SK-N-SH (cell line): Measurements from ENCODE around the gene DUOXA2. TPM values are rescaled to one million over a fixed set of nuclear protein-coding genes. Genes with fewer than 3 reads are reported as not detected.

Source experiments
- CTCF ChIA-PET: fragments of 300-600, 350-600 bp; formaldehyde crosslinking; extraction: SDS; loops from one replicate; lab custom pipeline; 2021; lab: Yijun Ruan, JAX
- POLR2A ChIA-PET: fragments of 350-600 bp; sonication (Branson Sonifier 250); formaldehyde crosslinking; extraction: SDS; loops from one replicate; lab custom pipeline; 2020; ENCODE audit warnings: antibody characterized with exemption, inconsistent platforms; lab: Yijun Ruan, JAX
- DNase-seq: peaks from one replicate; pipeline ENCODE4 v3.0.0; 2012
- H2AFZ ChIP-seq: fragments of 200-600 bp; sonication (generic); 2 replicates; pipeline ENCODE4 v1.8.1; 2016; ENCODE audit warnings: antibody characterized with exemption, mild to moderate bottlenecking, low read depth
- H3F3A ChIP-seq: fragments of 200-600 bp; sonication (generic); replicated peaks from 2 replicates; pipeline ENCODE3; 2016; ENCODE audit warnings: antibody characterized with exemption, mild to moderate bottlenecking; ENCODE audit not compliant: insufficient read depth
- H3K27ac ChIP-seq, 2 experiments: fragments of 200-500 bp in 1 of 2; fragments of 200-600 bp in 1 of 2; sonication (Bioruptor generic) in 1 of 2; sonication (generic), shearing (Covaris generic) in 1 of 2; 2 replicates each; pipeline versions ENCODE4 v1.5.1 to v1.6.1; 2014 to 2016; ENCODE audit warnings: low read depth in 2 of 2, inconsistent platforms in 1 of 2, low read length in 1 of 2, mild to moderate bottlenecking in 1 of 2, mixed read lengths in 1 of 2
- H3K27me3 ChIP-seq: fragments of 200-600 bp; sonication (generic), shearing (Covaris generic); 2 replicates; pipeline ENCODE4 v1.6.1; 2016; ENCODE audit warnings: mixed run types; ENCODE audit not compliant: insufficient read depth
- H3K36me3 ChIP-seq, 2 experiments: fragments of 200-500 bp in 1 of 2; fragments of 200-600 bp in 1 of 2; sonication (Bioruptor generic) in 1 of 2; sonication (generic) in 1 of 2; replicated peaks in 1 of 2; 2 replicates each; pipeline versions ENCODE3 to v1.5.1; 2014 to 2016; ENCODE audit warnings: low read length in 1 of 2, mild to moderate bottlenecking in 1 of 2; ENCODE audit not compliant: insufficient read depth in 2 of 2, control insufficient read depth in 1 of 2
- H3K4me1 ChIP-seq, 2 experiments: fragments of 200-500 bp in 1 of 2; fragments of 200-600 bp in 1 of 2; sonication (Bioruptor generic) in 1 of 2; sonication (generic), shearing (Covaris generic) in 1 of 2; 2 replicates each; pipeline versions ENCODE4 v1.5.1 to v1.6.1; 2014 to 2016; ENCODE audit warnings: low read depth in 1 of 2, low read length in 1 of 2, mixed run types in 1 of 2; ENCODE audit not compliant: insufficient read depth in 2 of 2, control insufficient read depth in 1 of 2
- H3K4me2 ChIP-seq: fragments of 200-600 bp; sonication (generic), shearing (Covaris generic); 2 replicates; pipeline ENCODE4 v1.6.1; 2017; ENCODE audit warnings: mixed run types
- H3K4me3 ChIP-seq, 2 experiments: fragments of 200-500 bp in 1 of 2; fragments of 200-600 bp in 1 of 2; sonication (Bioruptor generic) in 1 of 2; sonication (generic), shearing (Covaris generic) in 1 of 2; 2 replicates each; pipeline versions ENCODE4 v1.5.1 to v1.8.1; 2014 to 2016; ENCODE audit warnings: low read depth in 2 of 2, inconsistent platforms in 1 of 2, low read length in 1 of 2, mild to moderate bottlenecking in 1 of 2, mixed read lengths in 1 of 2, moderate library complexity in 1 of 2
- H3K79me2 ChIP-seq: fragments of 200-600 bp; sonication (generic); 2 replicates; pipeline ENCODE4 v1.8.1; 2017; ENCODE audit warnings: mild to moderate bottlenecking; ENCODE audit not compliant: insufficient read depth
- H3K9ac ChIP-seq: fragments of 200-600 bp; sonication (generic); 2 replicates; pipeline ENCODE4 v1.6.1; 2017; ENCODE audit warnings: mixed run types
- H3K9me2 ChIP-seq: fragments of 200-600 bp; sonication (generic); 2 replicates; pipeline ENCODE4 v1.6.1; 2017; ENCODE audit warnings: mixed run types
- H3K9me3 ChIP-seq: fragments of 200-600 bp; sonication (generic); 2 replicates; pipeline ENCODE4 v1.6.1; 2017; ENCODE audit warnings: mixed run types, mild to moderate bottlenecking, moderate library complexity
- H4K20me1 ChIP-seq: fragments of 200-600 bp; sonication (generic); 2 replicates; pipeline ENCODE4 v1.6.1; 2017; ENCODE audit warnings: mild to moderate bottlenecking, mixed run types; ENCODE audit not compliant: insufficient read depth
- ELF1 ChIP-seq: IDR thresholded peaks from 2 replicates; pipeline ENCODE4 v1.4.0; 2012
- EZH2phosphoT487 ChIP-seq: fragments of 200-600 bp; sonication (generic); IDR thresholded peaks from 2 replicates; pipeline ENCODE4 v1.6.1; 2017; ENCODE audit warnings: low read depth, mixed run types, mild to moderate bottlenecking, antibody characterized with exemption, moderate library complexity, borderline replicate concordance
- FOXJ3 ChIP-seq: sonication (generic); formaldehyde crosslinking; IDR thresholded peaks from 2 replicates; pipeline ENCODE4 v1.5.1; 2020; ENCODE audit warnings: mild to moderate bottlenecking, missing genetic modification reagents
- FOXM1 ChIP-seq: IDR thresholded peaks from 2 replicates; pipeline ENCODE4 v1.4.0; 2012; ENCODE audit warnings: low read depth, mild to moderate bottlenecking
- GABPA ChIP-seq: IDR thresholded peaks from 2 replicates; pipeline ENCODE4 v1.4.0; 2012; ENCODE audit warnings: low read depth, mild to moderate bottlenecking
- MAX ChIP-seq: IDR thresholded peaks from 2 replicates; pipeline ENCODE4 v1.4.0; 2012; ENCODE audit warnings: low read depth
- MXI1 ChIP-seq: IDR thresholded peaks from 2 replicates; pipeline ENCODE4 v1.6.1; 2012; ENCODE audit warnings: mild to moderate bottlenecking, low read depth, low read length, improper control_type of control experiment
- NRF1 ChIP-seq: IDR thresholded peaks from 2 replicates; pipeline ENCODE4 v1.6.1; 2012; ENCODE audit warnings: low read depth, mild to moderate bottlenecking, low read length
- PBX3 ChIP-seq: IDR thresholded peaks from 2 replicates; pipeline ENCODE4; 2012
- POLR2AphosphoS5 ChIP-seq: IDR thresholded peaks from 2 replicates; pipeline ENCODE4 v1.6.1; 2012; ENCODE audit warnings: low read depth, low read length
- RFX5 ChIP-seq: IDR thresholded peaks from 2 replicates; pipeline ENCODE4 v1.6.1; 2012; ENCODE audit warnings: mild to moderate bottlenecking, improper control_type of control experiment, low read length
- SIN3A ChIP-seq: IDR thresholded peaks from 2 replicates; pipeline ENCODE4 v1.6.1; 2012; ENCODE audit warnings: low read depth, mild to moderate bottlenecking, low read length, moderate library complexity, borderline replicate concordance
- SMC3 ChIP-seq: IDR thresholded peaks from 2 replicates; pipeline ENCODE4 v1.6.1; 2012; ENCODE audit warnings: low read depth, low read length, improper control_type of control experiment
- TAF1 ChIP-seq: IDR thresholded peaks from 2 replicates; pipeline ENCODE4 v1.6.1; 2012; ENCODE audit warnings: low read depth, mild to moderate bottlenecking, low read length, moderate library complexity, borderline replicate concordance
- USF2 ChIP-seq: fragments of 150-350 bp; IDR thresholded peaks from 2 replicates; pipeline ENCODE4 v1.6.1; 2017; ENCODE audit warnings: antibody characterized with exemption, low read length, low read depth, borderline replicate concordance
- WGBS: methylation state at CpG from one replicate; pipeline ENCODE4 v1.1.6; 2017; ENCODE audit warnings: low lambda C conversion rate; 5-methylcytosine and 5-hydroxymethylcytosine counted together
- polyA plus RNA-seq, 3 experiments: library from polyadenylated mRNA; depleted of rRNA; stranded (reverse); fragments of >200 nt; gene quantifications; 2 replicates each; pipeline ENCODE4 v1.2.3, GENCODE V29; 2012
- TF ChIP-seq, protein P1 (sequence below): IDR thresholded peaks from 2 replicates; pipeline ENCODE4 v1.4.0; 2012; ENCODE audit warnings: low read depth, borderline replicate concordance
- TF ChIP-seq, protein P2 (sequence below): IDR thresholded peaks from 2 replicates; pipeline ENCODE4 v1.6.1; 2012; ENCODE audit warnings: mild to moderate bottlenecking, low read depth, low read length, moderate library complexity
- TF ChIP-seq, protein P3 (sequence below): IDR thresholded peaks from 2 replicates; pipeline ENCODE4 v1.4.0; 2012; ENCODE audit warnings: low read depth, borderline replicate concordance

The DUOXA2 gene
- polyA plus RNA-seq, 1 of the 3 experiments (the other 2 are of a cell fraction) = not detected

DNA sequence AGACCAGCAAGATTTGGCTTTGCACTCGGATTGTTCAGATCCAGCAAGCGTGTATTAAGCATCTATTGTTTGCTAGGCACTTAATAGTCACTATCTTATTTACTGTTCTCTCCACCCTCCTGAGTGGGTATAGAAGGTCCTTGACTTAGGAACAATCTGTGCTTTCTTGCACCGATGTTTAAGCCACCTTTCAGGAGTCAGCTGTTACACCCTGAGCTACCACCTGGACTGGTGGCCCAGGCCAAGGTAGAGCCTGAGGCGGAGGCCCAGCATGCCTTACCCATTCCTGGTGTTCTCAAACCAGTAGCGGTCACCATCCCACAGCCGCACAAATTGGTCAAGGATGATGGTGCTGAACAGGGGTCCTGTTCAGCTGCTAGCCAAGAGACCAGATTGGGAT lies 25.6 kb downstream of the DUOXA2 start:
- Histone ChIP-seq H3K4me2 (no peak overlapping the region), H2AFZ (no peak overlapping the region), H3K4me1 (peaks cover 0 to 10% of the 10 kb centered on the region in 2 experiments; a peak in 1 of 4 replicates), H3K4me3 (no peak overlapping the region), H3K27ac (no peak overlapping the region), H3K9me2 (no peaks in the 10 kb centered on the region), H3F3A (no peaks in the 10 kb centered on the region), H3K36me3 (no peaks in the 10 kb centered on the region)
- CTCF ChIA-PET = interaction anchor here (1.7 kb wide), 1 partner anchor 22 kb away, joined by 8 read pairs; no protein-coding TSS in a partner anchor
- TF ChIP-seq USF2 = no peak
- TF ChIP-seq RFX5 = no peak
- TF ChIP-seq TAF1 = no peak
- TF ChIP-seq PBX3 = no peak
- TF ChIP-seq POLR2AphosphoS5 = no peak
- no peak for TF ChIP-seq NRF1
- no peak for TF ChIP-seq ELF1
- TF ChIP-seq SMC3 = no peak
- TF ChIP-seq MXI1 = no peak
- no peak for TF ChIP-seq FOXM1
- no peak for TF ChIP-seq FOXJ3 (CRISPR knock-in tag)
- TF ChIP-seq, all 33 proteins: peak for 0
- Histone ChIP-seq H3K79me2 (no peaks in the 10 kb centered on the region), H3K27me3 (no peaks in the 10 kb centered on the region), H4K20me1 (no peaks in the 10 kb centered on the region), H3K9me3 (no peaks in the 10 kb centered on the region), H3K9ac (no peak overlapping the region)
- POLR2A ChIA-PET = interaction anchor here (1.1 to 1.6 kb wide), 2 partner anchors 10 to 262 kb away, joined by 3 to 6 read pairs; a partner anchor contains a TSS
- WGBS = 83% methylated on average over 6 of the region's 6 CpGs
- no peak for DNase-seq

DNA sequence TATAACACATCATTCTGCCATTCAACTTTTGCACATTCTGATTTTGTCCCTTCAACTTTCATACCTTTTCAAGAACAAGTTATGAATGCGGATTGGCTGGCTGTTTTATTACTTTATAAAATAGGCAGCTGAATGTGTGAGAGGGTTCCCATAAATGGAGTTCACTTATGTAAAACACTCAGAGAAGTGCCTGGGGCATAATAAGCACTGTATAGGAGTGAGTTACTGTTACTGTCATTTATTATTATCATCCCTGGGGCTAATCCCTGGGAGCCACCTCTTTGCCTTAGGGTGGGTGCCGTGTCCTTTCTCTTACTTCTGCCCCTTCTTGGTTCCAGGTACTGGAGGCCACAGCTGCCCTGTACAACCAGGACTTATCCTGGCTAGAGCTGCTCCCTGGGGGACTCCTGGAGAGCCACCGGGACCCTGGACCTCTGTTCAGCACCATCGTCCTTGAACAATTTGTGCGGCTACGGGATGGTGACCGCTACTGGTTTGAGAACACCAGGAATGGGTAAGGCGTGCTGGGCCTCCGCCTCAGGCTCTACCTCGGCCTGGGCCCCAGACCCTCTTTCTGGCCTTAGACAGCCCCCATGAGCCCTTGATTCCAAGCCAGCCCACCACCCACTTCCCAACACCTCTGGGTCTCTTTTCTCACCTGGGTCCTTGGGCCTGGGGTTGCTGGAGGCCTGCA lies 26.6 kb downstream of the DUOXA2 start:
- ChIA-PET POLR2A (no interaction called here), CTCF (interaction anchor here (1.1 to 3.2 kb wide), 4 partner anchors 22 to 317 kb away, joined by 3 to 14 read pairs (median 6); no protein-coding TSS in a partner anchor)
- no peaks in the 10 kb centered on the region for H4K20me1 ChIP-seq
- no peak overlapping the region for H3K4me3 ChIP-seq
- no peaks in the 10 kb centered on the region for H3K9me3 ChIP-seq
- no peaks in the 10 kb centered on the region for H3K9me2 ChIP-seq
- no peak overlapping the region for H3K4me2 ChIP-seq
- WGBS = 84% methylated on average over 10 of the region's 10 CpGs
- H3K27ac ChIP-seq = no peak overlapping the region
- no peak for DNase-seq
- no peaks in the 10 kb centered on the region for H3F3A ChIP-seq
- no peak overlapping the region for H2AFZ ChIP-seq
- H3K27me3 ChIP-seq = no peaks in the 10 kb centered on the region
- H3K79me2 ChIP-seq = no peaks in the 10 kb centered on the region
- no peak overlapping the region for H3K9ac ChIP-seq
- no peaks in the 10 kb centered on the region for H3K36me3 ChIP-seq
- H3K4me1 ChIP-seq = peaks cover 0 to 10% of the 10 kb centered on the region in 2 experiments; a peak in 1 of 4 replicates
- TF ChIP-seq FOXJ3 (CRISPR knock-in tag) = no peak
- no peak for TF ChIP-seq SMC3
- TF ChIP-seq, protein P1, sequence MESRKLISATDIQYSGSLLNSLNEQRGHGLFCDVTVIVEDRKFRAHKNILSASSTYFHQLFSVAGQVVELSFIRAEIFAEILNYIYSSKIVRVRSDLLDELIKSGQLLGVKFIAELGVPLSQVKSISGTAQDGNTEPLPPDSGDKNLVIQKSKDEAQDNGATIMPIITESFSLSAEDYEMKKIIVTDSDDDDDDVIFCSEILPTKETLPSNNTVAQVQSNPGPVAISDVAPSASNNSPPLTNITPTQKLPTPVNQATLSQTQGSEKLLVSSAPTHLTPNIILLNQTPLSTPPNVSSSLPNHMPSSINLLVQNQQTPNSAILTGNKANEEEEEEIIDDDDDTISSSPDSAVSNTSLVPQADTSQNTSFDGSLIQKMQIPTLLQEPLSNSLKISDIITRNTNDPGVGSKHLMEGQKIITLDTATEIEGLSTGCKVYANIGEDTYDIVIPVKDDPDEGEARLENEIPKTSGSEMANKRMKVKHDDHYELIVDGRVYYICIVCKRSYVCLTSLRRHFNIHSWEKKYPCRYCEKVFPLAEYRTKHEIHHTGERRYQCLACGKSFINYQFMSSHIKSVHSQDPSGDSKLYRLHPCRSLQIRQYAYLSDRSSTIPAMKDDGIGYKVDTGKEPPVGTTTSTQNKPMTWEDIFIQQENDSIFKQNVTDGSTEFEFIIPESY = no peak
- TF ChIP-seq, protein P2, sequence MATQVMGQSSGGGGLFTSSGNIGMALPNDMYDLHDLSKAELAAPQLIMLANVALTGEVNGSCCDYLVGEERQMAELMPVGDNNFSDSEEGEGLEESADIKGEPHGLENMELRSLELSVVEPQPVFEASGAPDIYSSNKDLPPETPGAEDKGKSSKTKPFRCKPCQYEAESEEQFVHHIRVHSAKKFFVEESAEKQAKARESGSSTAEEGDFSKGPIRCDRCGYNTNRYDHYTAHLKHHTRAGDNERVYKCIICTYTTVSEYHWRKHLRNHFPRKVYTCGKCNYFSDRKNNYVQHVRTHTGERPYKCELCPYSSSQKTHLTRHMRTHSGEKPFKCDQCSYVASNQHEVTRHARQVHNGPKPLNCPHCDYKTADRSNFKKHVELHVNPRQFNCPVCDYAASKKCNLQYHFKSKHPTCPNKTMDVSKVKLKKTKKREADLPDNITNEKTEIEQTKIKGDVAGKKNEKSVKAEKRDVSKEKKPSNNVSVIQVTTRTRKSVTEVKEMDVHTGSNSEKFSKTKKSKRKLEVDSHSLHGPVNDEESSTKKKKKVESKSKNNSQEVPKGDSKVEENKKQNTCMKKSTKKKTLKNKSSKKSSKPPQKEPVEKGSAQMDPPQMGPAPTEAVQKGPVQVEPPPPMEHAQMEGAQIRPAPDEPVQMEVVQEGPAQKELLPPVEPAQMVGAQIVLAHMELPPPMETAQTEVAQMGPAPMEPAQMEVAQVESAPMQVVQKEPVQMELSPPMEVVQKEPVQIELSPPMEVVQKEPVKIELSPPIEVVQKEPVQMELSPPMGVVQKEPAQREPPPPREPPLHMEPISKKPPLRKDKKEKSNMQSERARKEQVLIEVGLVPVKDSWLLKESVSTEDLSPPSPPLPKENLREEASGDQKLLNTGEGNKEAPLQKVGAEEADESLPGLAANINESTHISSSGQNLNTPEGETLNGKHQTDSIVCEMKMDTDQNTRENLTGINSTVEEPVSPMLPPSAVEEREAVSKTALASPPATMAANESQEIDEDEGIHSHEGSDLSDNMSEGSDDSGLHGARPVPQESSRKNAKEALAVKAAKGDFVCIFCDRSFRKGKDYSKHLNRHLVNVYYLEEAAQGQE = no peak
- TF ChIP-seq, protein P3, sequence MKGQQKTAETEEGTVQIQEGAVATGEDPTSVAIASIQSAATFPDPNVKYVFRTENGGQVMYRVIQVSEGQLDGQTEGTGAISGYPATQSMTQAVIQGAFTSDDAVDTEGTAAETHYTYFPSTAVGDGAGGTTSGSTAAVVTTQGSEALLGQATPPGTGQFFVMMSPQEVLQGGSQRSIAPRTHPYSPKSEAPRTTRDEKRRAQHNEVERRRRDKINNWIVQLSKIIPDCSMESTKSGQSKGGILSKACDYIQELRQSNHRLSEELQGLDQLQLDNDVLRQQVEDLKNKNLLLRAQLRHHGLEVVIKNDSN = no peak
- TF ChIP-seq TAF1 = no peak
- TF ChIP-seq MXI1 = no peak
- no peak for TF ChIP-seq EZH2phosphoT487
- no peak for TF ChIP-seq GABPA
- TF ChIP-seq MAX = no peak
- TF ChIP-seq SIN3A = no peak
